ENCODE measurements around the gene MAP1S.

MAP1S gene

GRCh38 chr19:17754634-17755442 is 35.6 kb downstream of the MAP1S start:
- H3K4me1 Mint-ChIP-seq = peaks cover 54 to 88% of the 10 kb centered on the region in 2 donors
- peak overlapping the region; percentile 96 for H3K27ac Mint-ChIP-seq
- peak; percentile 67 to 68 for ATAC-seq (replicated peaks)
- H3K4me3 Mint-ChIP-seq = peak overlapping the region; percentile 82 to 89
- H3K27me3 Mint-ChIP-seq = no peaks in the 10 kb centered on the region
- peaks cover 38 to 49% of the 10 kb centered on the region in 2 donors for H3K36me3 Mint-ChIP-seq
- no peaks in the 10 kb centered on the region for H3K9me3 Mint-ChIP-seq
- DNase-seq = peak; percentile 83

- Mint-ChIP-seq H3K9me3 (no peaks in the 10 kb centered on the region), H3K4me1 (peaks cover 57 to 88% of the 10 kb centered on the region in 2 donors), H3K27ac (peak overlapping the region; percentile 96), H3K36me3 (peaks cover 41 to 55% of the 10 kb centered on the region in 2 donors), H3K4me3 (peak overlapping the region; percentile 82 to 89), H3K27me3 (no peaks in the 10 kb centered on the region)
- no peak for DNase-seq
- no peak for ATAC-seq (replicated peaks)
Observed at GRCh38 chr19:17755443-17755890, 36.2 kb downstream of the MAP1S start.

GRCh38 chr19:17755977-17756670 is 36.8 kb downstream of the MAP1S start:
- H3K4me3 Mint-ChIP-seq = peak overlapping the region; percentile 82 to 89
- H3K27ac Mint-ChIP-seq = peak overlapping the region; percentile 96
- peak; percentile 33 to 38 for ATAC-seq (replicated peaks)
- peaks cover 61 to 88% of the 10 kb centered on the region in 2 donors for H3K4me1 Mint-ChIP-seq
- H3K9me3 Mint-ChIP-seq = no peaks in the 10 kb centered on the region
- DNase-seq = peak; percentile 73
- H3K27me3 Mint-ChIP-seq = no peaks in the 10 kb centered on the region
- peaks cover 48 to 62% of the 10 kb centered on the region in 2 donors for H3K36me3 Mint-ChIP-seq

- Mint-ChIP-seq H3K4me1 (peaks cover 56 to 84% of the 10 kb centered on the region in 2 donors), H3K27me3 (no peaks in the 10 kb centered on the region), H3K36me3 (peaks cover 48 to 61% of the 10 kb centered on the region in 2 donors), H3K27ac (peak overlapping the region; percentile 96), H3K4me3 (peak overlapping the region in 1 of 2 donors; percentile 4), H3K9me3 (no peaks in the 10 kb centered on the region)
- ATAC-seq (replicated peaks) (no peak), DNase-seq (no peak)
Observed at GRCh38 chr19:17757125-17757524, 37.8 kb downstream of the MAP1S start.

- no peaks in the 10 kb centered on the region for H3K27me3 Mint-ChIP-seq
- DNase-seq (no peak), ATAC-seq (replicated peaks) (no peak)
- H3K4me1 Mint-ChIP-seq = peaks cover 56 to 86% of the 10 kb centered on the region in 2 donors
- no peaks in the 10 kb centered on the region for H3K9me3 Mint-ChIP-seq
- H3K27ac Mint-ChIP-seq = no peak overlapping the region
- H3K36me3 Mint-ChIP-seq = peaks cover 55 to 70% of the 10 kb centered on the region in 2 donors
- H3K4me3 Mint-ChIP-seq = no peak overlapping the region
Observed at GRCh38 chr19:17758515-17758914, 39.2 kb downstream of the MAP1S start.

GRCh38 chr19:17761148-17761547 is 41.9 kb downstream of the MAP1S start:
- H3K9me3 Mint-ChIP-seq = no peaks in the 10 kb centered on the region
- peak overlapping the region in 1 of 2 donors; percentile 46 for H3K4me3 Mint-ChIP-seq
- H3K36me3 Mint-ChIP-seq = peaks cover 60 to 72% of the 10 kb centered on the region in 2 donors
- ATAC-seq (replicated peaks) = no peak
- no peaks in the 10 kb centered on the region for H3K27me3 Mint-ChIP-seq
- DNase-seq = no peak
- H3K4me1 Mint-ChIP-seq = peaks cover 41 to 75% of the 10 kb centered on the region in 2 donors
- no peak overlapping the region for H3K27ac Mint-ChIP-seq

GRCh38 chr19:17762505-17763229 is 43.4 kb downstream of the MAP1S start:
- Mint-ChIP-seq H3K27me3 (no peaks in the 10 kb centered on the region), H3K4me3 (no peak overlapping the region), H3K4me1 (peaks cover 36 to 66% of the 10 kb centered on the region in 2 donors), H3K36me3 (peaks cover 59 to 62% of the 10 kb centered on the region in 2 donors), H3K9me3 (no peaks in the 10 kb centered on the region), H3K27ac (no peak overlapping the region)
- ATAC-seq (replicated peaks) (peak; percentile 22 to 26), DNase-seq (no peak)

GRCh38 chr19:17764348-17764747 is 45.1 kb downstream of the MAP1S start:
- no peak for DNase-seq
- peaks cover 52 to 58% of the 10 kb centered on the region in 2 donors for H3K36me3 Mint-ChIP-seq
- H3K9me3 Mint-ChIP-seq = no peaks in the 10 kb centered on the region
- no peak overlapping the region for H3K4me3 Mint-ChIP-seq
- no peaks in the 10 kb centered on the region for H3K27me3 Mint-ChIP-seq
- no peak for ATAC-seq (replicated peaks)
- no peak overlapping the region for H3K27ac Mint-ChIP-seq
- H3K4me1 Mint-ChIP-seq = peaks cover 29 to 52% of the 10 kb centered on the region in 2 donors

GRCh38 chr19:17765069-17765618 is 45.9 kb downstream of the MAP1S start:
- Mint-ChIP-seq H3K9me3 (no peaks in the 10 kb centered on the region), H3K36me3 (peaks cover 51 to 55% of the 10 kb centered on the region in 2 donors), H3K27ac (peak overlapping the region; percentile 88), H3K27me3 (no peaks in the 10 kb centered on the region), H3K4me3 (peak overlapping the region; percentile 14 to 34), H3K4me1 (peaks cover 23 to 45% of the 10 kb centered on the region in 2 donors)
- ATAC-seq (replicated peaks) (peak; percentile 61 to 65), DNase-seq (no peak)

- Mint-ChIP-seq H3K27me3 (no peaks in the 10 kb centered on the region), H3K36me3 (peaks cover 48 to 49% of the 10 kb centered on the region in 2 donors), H3K27ac (peak overlapping the region; percentile 79), H3K4me3 (peak overlapping the region; percentile 31 to 69), H3K9me3 (no peaks in the 10 kb centered on the region), H3K4me1 (peaks cover 17 to 42% of the 10 kb centered on the region in 2 donors)
- ATAC-seq (replicated peaks) (peak; percentile 71 to 81), DNase-seq (no peak)
Observed at GRCh38 chr19:17766543-17767131, 47.4 kb downstream of the MAP1S start.

GRCh38 chr19:17767559-17767958 is 48.3 kb downstream of the MAP1S start:
- H3K27ac Mint-ChIP-seq = no peak overlapping the region
- peaks cover 18 to 44% of the 10 kb centered on the region in 2 donors for H3K4me1 Mint-ChIP-seq
- ATAC-seq (replicated peaks) (no peak), DNase-seq (no peak)
- no peak overlapping the region for H3K4me3 Mint-ChIP-seq
- H3K9me3 Mint-ChIP-seq = peaks cover 0 to 2% of the 10 kb centered on the region in 2 donors
- no peaks in the 10 kb centered on the region for H3K27me3 Mint-ChIP-seq
- H3K36me3 Mint-ChIP-seq = peaks cover 50 to 54% of the 10 kb centered on the region in 2 donors

GRCh38 chr19:17770613-17771012 is 51.3 kb downstream of the MAP1S start:
- no peak for ATAC-seq (replicated peaks)
- Mint-ChIP-seq H3K36me3 (peaks cover 59 to 60% of the 10 kb centered on the region in 2 donors), H3K9me3 (peaks cover 0 to 3% of the 10 kb centered on the region in 2 donors)

GRCh38 chr19:17772172-17772571 is 52.9 kb downstream of the MAP1S start:
- no peak for DNase-seq
- H3K36me3 Mint-ChIP-seq = peaks cover 57 to 63% of the 10 kb centered on the region in 2 donors
- H3K27ac Mint-ChIP-seq = peak overlapping the region; percentile 69
- no peaks in the 10 kb centered on the region for H3K27me3 Mint-ChIP-seq
- H3K4me1 Mint-ChIP-seq = peaks cover 33 to 53% of the 10 kb centered on the region in 2 donors
- ATAC-seq (replicated peaks) = no peak
- H3K9me3 Mint-ChIP-seq = peaks cover 0 to 3% of the 10 kb centered on the region in 2 donors
- no peak overlapping the region for H3K4me3 Mint-ChIP-seq

More at GRCh38 chr19:17770613-17771012, 51.3 kb downstream of the MAP1S start:
- Mint-ChIP-seq H3K27me3 (no peaks in the 10 kb centered on the region), H3K27ac (peak overlapping the region; percentile 56), H3K4me3 (peak overlapping the region; percentile 46 to 53), H3K4me1 (peaks cover 27 to 47% of the 10 kb centered on the region in 2 donors)
- DNase-seq = no peak
